ENCODE measurements around the gene NCEH1.

GRCh38 chr3:172581757-172582166 is 129.1 kb downstream of the NCEH1 start:
- no peak for TF ChIP-seq POLR2A (IDR thresholded peaks at IDR 0.05)
- TF ChIP-seq, protein P1, sequence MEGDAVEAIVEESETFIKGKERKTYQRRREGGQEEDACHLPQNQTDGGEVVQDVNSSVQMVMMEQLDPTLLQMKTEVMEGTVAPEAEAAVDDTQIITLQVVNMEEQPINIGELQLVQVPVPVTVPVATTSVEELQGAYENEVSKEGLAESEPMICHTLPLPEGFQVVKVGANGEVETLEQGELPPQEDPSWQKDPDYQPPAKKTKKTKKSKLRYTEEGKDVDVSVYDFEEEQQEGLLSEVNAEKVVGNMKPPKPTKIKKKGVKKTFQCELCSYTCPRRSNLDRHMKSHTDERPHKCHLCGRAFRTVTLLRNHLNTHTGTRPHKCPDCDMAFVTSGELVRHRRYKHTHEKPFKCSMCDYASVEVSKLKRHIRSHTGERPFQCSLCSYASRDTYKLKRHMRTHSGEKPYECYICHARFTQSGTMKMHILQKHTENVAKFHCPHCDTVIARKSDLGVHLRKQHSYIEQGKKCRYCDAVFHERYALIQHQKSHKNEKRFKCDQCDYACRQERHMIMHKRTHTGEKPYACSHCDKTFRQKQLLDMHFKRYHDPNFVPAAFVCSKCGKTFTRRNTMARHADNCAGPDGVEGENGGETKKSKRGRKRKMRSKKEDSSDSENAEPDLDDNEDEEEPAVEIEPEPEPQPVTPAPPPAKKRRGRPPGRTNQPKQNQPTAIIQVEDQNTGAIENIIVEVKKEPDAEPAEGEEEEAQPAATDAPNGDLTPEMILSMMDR (IDR thresholded peaks at IDR 0.05): no peak
